A673 (cell line): Measurements from ENCODE around the gene PRKAG2. TPM values are rescaled to one million over a fixed set of nuclear protein-coding genes. Genes with fewer than 3 reads are reported as not detected.

Experiments
- BruUV-seq: library from RNA; stranded (reverse); fragments of 400-500 nt; replicated peaks from 2 replicates; lab custom pipeline; 2021; lab: Mats Ljungman, UMichigan
- CTCF ChIA-PET: fragments of 300-600 bp; sonication (Branson Sonifier 250); formaldehyde crosslinking; loops from one replicate; lab custom pipeline; 2022; ENCODE audit warnings: antibody characterized with exemption; lab: Charles Lee
- POLR2A ChIA-PET: fragments of 300-600 bp; sonication (Branson Sonifier 250); formaldehyde crosslinking; loops from one replicate; lab custom pipeline; 2022; ENCODE audit warnings: antibody characterized with exemption; ENCODE audit not compliant: low non-redundant PET; lab: Charles Lee
- DNase-seq: peaks from one replicate; pipeline ENCODE4 v3.0.0-alpha.2; 2015; ENCODE audit warnings: low spot score
- H3K27ac ChIP-seq: fragments of 200-600 bp; sonication (generic); 2 replicates; pipeline ENCODE4 v1.5.1; 2016; ENCODE audit warnings: mixed run types, low read depth, mild to moderate bottlenecking, mixed read lengths, antibody characterized with exemption, low read length; ENCODE audit not compliant: poor library complexity, severe bottlenecking
- H3K27me3 ChIP-seq: fragments of 200-600 bp; sonication (generic); replicated peaks from 2 replicates; pipeline ENCODE4 v1.6.1; 2017; ENCODE audit warnings: mixed run types, low read depth, mild to moderate bottlenecking, mixed read lengths, antibody characterized with exemption, low read length; ENCODE audit not compliant: insufficient read depth, poor library complexity
- H3K36me3 ChIP-seq: fragments of 200-600 bp; sonication (generic); 2 replicates; pipeline ENCODE4 v1.6.1; 2016; ENCODE audit warnings: mixed run types, mild to moderate bottlenecking, mixed read lengths, antibody characterized with exemption, low read length; ENCODE audit not compliant: insufficient read depth, poor library complexity, severe bottlenecking
- H3K4me1 ChIP-seq: fragments of 200-600 bp; sonication (generic); 2 replicates; pipeline ENCODE4 v1.6.1; 2017; ENCODE audit warnings: mixed run types, mild to moderate bottlenecking, mixed read lengths, antibody characterized with exemption, low read length; ENCODE audit not compliant: insufficient read depth, poor library complexity, severe bottlenecking
- H3K4me3 ChIP-seq: fragments of 200-600 bp; sonication (generic); 2 replicates; pipeline ENCODE4 v1.5.1; 2016; ENCODE audit warnings: low read depth, mixed run types, mild to moderate bottlenecking, mixed read lengths, low read length; ENCODE audit not compliant: poor library complexity, severe bottlenecking
- H3K9me3 ChIP-seq: fragments of 200-600 bp; sonication (generic); 2 replicates; pipeline ENCODE4 v1.6.1; 2016; ENCODE audit warnings: mixed run types, low read depth, mild to moderate bottlenecking, mixed read lengths, antibody characterized with exemption, low read length; ENCODE audit not compliant: poor library complexity, severe bottlenecking
- CTCF ChIP-seq: fragments of 300-800, 200-600 bp; sonication (generic); conservative IDR thresholded peaks from 2 replicates; pipeline ENCODE4 v1.5.1; 2017; ENCODE audit warnings: low read depth, mild to moderate bottlenecking, antibody characterized with exemption, low read length, moderate library complexity, mixed read lengths
- EZH2 ChIP-seq: fragments of 200-600 bp; sonication (generic); IDR thresholded peaks from 2 replicates; pipeline ENCODE4 v1.6.1; 2017; ENCODE audit warnings: borderline replicate concordance, low read depth, mild to moderate bottlenecking, mixed read lengths, antibody characterized with exemption, low read length; ENCODE audit not compliant: poor library complexity, severe bottlenecking
- intact Hi-C: fragments of 100-400 bp; cut with micrococcal nuclease; formaldehyde crosslinking; loops from one replicate; pipeline ENCODE4 v1.10.0; 2022; ENCODE audit not compliant: unreplicated experiment
- total RNA-seq: library from RNA; stranded (reverse); gene quantifications from 2 replicates; pipeline ENCODE4 v1.2.3, GENCODE V29; 2021

PRKAG2 gene
- total RNA-seq, 1 experiment from 2014 or later: 11.6 TPM

DNA sequence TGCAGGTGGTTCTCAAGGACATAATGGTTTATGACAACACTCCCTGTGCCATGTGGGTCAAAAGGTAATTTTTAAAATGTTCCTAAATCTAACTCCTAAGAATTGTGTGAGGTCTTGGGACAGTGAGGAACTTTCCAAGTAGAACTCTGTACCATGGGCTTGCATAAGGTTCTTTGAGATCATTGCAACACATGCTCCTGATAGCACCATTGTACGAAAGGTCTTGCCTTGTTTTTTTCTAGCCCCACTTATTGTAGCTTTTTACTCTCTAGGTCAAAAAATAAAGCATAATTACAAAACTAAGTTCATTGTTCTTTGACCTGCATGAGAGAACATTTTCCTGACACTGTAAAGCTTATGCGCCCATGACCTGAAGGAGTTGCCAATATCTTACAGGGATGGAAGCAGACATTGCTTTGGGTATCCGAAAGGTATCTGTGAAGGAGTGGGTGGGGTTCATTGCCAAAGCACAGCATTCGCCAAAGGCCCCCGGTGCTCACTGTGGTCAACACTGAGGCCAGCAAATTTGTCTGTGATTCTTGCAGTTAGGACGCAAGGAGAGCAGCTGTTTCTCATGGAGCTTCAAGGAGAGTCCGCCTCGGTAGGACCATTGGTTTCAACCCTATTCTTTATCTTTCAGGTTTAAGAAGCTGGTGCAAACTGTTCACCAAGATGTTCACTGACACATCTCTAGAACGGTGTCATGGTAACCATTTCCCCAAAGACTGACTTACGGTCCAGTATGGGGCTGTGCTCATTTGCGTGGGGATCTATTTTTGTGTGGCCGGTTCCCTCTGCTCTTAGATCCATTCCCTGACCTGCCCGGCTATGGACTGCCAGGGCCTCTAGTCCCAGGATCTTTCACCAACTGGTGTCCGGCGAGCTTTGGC, 7.6 kb upstream of the PRKAG2 start:
- CTCF ChIA-PET: no interaction called here

DNA sequence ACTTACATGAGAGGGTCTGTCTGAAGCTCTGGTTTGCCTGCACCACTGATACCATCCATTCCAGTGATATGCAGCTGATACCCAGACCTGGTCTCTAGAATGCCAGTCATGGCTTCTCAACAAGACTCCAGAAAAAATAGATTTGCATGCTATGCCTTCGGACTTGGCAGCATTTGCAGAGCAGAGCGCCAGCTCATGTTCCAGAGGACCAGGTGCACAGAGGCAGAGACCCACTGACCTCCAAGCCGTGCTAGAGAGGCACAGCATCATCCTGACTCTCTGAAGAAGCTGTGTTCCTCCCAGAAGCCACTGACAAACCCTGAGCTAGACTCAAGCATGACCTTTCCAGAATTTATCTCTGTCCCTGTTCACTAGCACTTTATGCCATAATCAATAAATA, 6.9 kb upstream of the PRKAG2 start:
- ChIA-PET POLR2A (no interaction called here), CTCF (no interaction called here)
- Histone ChIP-seq H3K4me3 (no peak overlapping the region), H3K27me3 (no peaks in the 10 kb centered on the region), H3K4me1 (no peaks in the 10 kb centered on the region), H3K9me3 (no peaks in the 10 kb centered on the region), H3K36me3 (no peaks in the 10 kb centered on the region), H3K27ac (no peak overlapping the region)
- no peak for TF ChIP-seq CTCF
- intact Hi-C loops: no loop called here
- no TSS peak for BruUV-seq
- no peak for DNase-seq

More for the DNA sequence above, 7.6 kb upstream of the PRKAG2 start:
- H3K4me1 ChIP-seq: no peaks in the 10 kb centered on the region
- no peak for TF ChIP-seq EZH2
- TF ChIP-seq CTCF: no peak
- DNase-seq: no peak
- H3K27ac ChIP-seq: no peak overlapping the region
- BruUV-seq: no TSS peak
- H3K27me3 ChIP-seq: no peaks in the 10 kb centered on the region
- POLR2A ChIA-PET: no interaction called here
- intact Hi-C loops: no loop called here
- no peaks in the 10 kb centered on the region for H3K9me3 ChIP-seq
- H3K36me3 ChIP-seq: no peaks in the 10 kb centered on the region
- H3K4me3 ChIP-seq: no peak overlapping the region

DNA sequence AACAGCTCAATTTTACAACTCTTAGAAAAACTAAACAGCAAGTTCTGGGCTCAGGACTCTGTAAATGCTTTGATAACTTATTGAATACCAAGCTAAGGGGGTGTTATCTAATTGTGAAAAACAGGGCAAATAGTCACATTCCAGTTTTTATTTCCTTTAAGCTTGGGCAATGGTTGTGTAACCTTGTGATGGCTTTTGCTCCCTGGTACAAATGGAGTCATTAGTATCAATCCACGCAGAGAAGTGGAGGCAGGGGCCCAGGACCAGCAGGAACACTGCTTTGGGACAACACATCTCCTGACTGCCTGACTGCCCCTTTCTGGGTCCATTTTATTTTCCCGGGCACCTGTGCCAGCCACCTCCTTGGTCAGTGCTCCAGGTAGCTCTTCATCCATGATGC, 5.8 kb upstream of the PRKAG2 start:
- POLR2A ChIA-PET: interaction anchor here (0.5 kb wide), 1 partner anchor 735 kb away, joined by 4 read pairs; no protein-coding TSS in a partner anchor
- no TSS peak for BruUV-seq
- H3K4me1 ChIP-seq: peaks cover 8% of the 10 kb centered on the region
- CTCF ChIA-PET: no interaction called here
- H3K36me3 ChIP-seq: no peaks in the 10 kb centered on the region
- no peaks in the 10 kb centered on the region for H3K9me3 ChIP-seq
- H3K27me3 ChIP-seq: no peaks in the 10 kb centered on the region
- no peak overlapping the region for H3K27ac ChIP-seq
- intact Hi-C loops: no loop called here
- TF ChIP-seq CTCF (no peak), EZH2 (no peak)
- H3K4me3 ChIP-seq: no peak overlapping the region
- no peak for DNase-seq
